HFF-Myc (cell line): Measurements from ENCODE around the gene DRAP1.

Source experiments
- DNase-seq: peaks from one replicate; pipeline ENCODE4 v3.0.0-alpha.2; 2011; ENCODE audit warnings: low read depth; ENCODE audit errors: extremely low read depth
- H3K4me3 ChIP-seq: replicated peaks from 2 replicates; pipeline ENCODE4 v1.5.1; 2011; ENCODE audit warnings: low read depth, mild to moderate bottlenecking, control low read depth, low read length
- CTCF ChIP-seq: IDR thresholded peaks from 2 replicates; pipeline ENCODE4 v1.5.1; 2012; ENCODE audit warnings: mild to moderate bottlenecking, low read depth, low read length, control low read depth; ENCODE audit errors: missing control alignments

The DRAP1 gene, protein sequence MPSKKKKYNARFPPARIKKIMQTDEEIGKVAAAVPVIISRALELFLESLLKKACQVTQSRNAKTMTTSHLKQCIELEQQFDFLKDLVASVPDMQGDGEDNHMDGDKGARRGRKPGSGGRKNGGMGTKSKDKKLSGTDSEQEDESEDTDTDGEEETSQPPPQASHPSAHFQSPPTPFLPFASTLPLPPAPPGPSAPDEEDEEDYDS

DNA sequence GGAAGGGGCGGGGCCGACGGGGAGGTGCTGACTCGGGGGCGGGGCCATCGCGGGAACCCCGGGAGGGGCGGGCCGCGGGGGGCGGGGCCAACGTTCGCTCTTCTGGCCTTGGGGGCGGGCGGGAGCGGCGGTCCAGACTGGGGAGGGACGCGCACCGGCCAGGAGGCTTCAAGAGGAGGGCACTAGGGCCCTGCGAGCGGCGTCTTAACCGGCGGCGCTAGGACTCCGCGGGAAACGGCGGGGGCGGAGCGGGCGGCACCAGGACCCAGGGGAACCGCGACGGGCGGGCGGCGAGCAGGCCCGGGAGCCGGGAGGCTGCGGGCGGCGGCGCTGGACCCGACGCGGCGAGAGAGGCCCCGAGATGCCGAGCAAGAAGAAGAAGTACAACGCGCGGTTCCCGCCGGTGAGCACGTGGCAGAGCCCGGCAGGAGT lies at the start of gene DRAP1:
Gene DRAP1, plus strand, starts transcription at position 286 of the 432 bp plus-strand sequence. Its CDS starts 76 bp downstream, at position 362.
- peak; percentile 82 for DNase-seq
- peak within 1 kb of the TSS; percentile 99 for H3K4me3 ChIP-seq
- TF ChIP-seq CTCF, result no peak

GRCh38 chr11:65869643-65870306 lies 49.5 kb upstream of the DRAP1 start:
- no peak for TF ChIP-seq CTCF
- no peak overlapping the region for H3K4me3 ChIP-seq
- DNase-seq, result no peak

- H3K4me3 ChIP-seq, result no peak overlapping the region
- TF ChIP-seq CTCF, result no peak
- DNase-seq, result no peak
These were observed 48.9 kb upstream of the DRAP1 start for GRCh38 chr11:65870307-65870658.

GRCh38 chr11:65870706-65871681 lies 48.2 kb upstream of the DRAP1 start:
- peak overlapping the region; percentile 62 for H3K4me3 ChIP-seq
- DNase-seq, result no peak
- no peak for TF ChIP-seq CTCF

- peak overlapping the region; percentile 62 for H3K4me3 ChIP-seq
- no peak for DNase-seq
- TF ChIP-seq CTCF, result peak; percentile 7
These were observed 47.2 kb upstream of the DRAP1 start for GRCh38 chr11:65871811-65872548.
